Measurements from ENCODE around the gene ATP11C. TPM values are rescaled to one million over a fixed set of nuclear protein-coding genes. Genes with fewer than 3 reads are reported as not detected.

ATP11C gene
- total RNA-seq, 1 experiment from 2014 or later = 19.4 TPM

GRCh38 chrX:139795196-139795595, 137.7 kb downstream of the ATP11C start:
- BruUV-seq (replicated peaks) = no TSS peak
- H3K27ac ChIP-seq (ENCODE audit: low read depth, low read length) = no peak overlapping the region
- H3K79me2 ChIP-seq (ENCODE audit: insufficient read depth, low read length) = no peaks in the 10 kb centered on the region
- H3K4me1 ChIP-seq (ENCODE audit: control insufficient read depth in 1 of 2, insufficient read depth in 2 of 2, low read length in 2 of 2) = no peaks in the 10 kb centered on the region
- no peaks in the 10 kb centered on the region for H3K36me3 ChIP-seq (ENCODE audit: control insufficient read depth in 1 of 2, insufficient read depth in 2 of 2, low read length in 2 of 2)
- ChIA-PET CTCF (no interaction called here), RAD21 (ENCODE audit: low non-redundant PET in 1 of 2, low total read pairs in 2 of 2, uncharacterized antibody in 2 of 2, unreplicated experiment in 2 of 2) (no interaction called here), POLR2A (no interaction called here)
- no peak for TF ChIP-seq ATF3 (IDR thresholded peaks at IDR 0.05)
- no peak for TF ChIP-seq ZFX (IDR thresholded peaks at IDR 0.05)
- no peak for TF ChIP-seq ZNF274 (IDR thresholded peaks at IDR 0.05; ENCODE audit: low read depth, low read length)
- no peak for TF ChIP-seq POLR2A (IDR thresholded peaks at IDR 0.05; ENCODE audit: borderline replicate concordance, extremely low read depth, insufficient read depth, insufficient read length)
- TF ChIP-seq JUND (IDR thresholded peaks at IDR 0.05) = no peak
- no peak for TF ChIP-seq YY1 (IDR thresholded peaks at IDR 0.05; ENCODE audit: extremely low read depth, insufficient replicate concordance, low read depth, low read length)
- TF ChIP-seq ELF1 (IDR thresholded peaks at IDR 0.05; ENCODE audit: borderline replicate concordance, low read depth) = no peak
- TF ChIP-seq REST (IDR thresholded peaks at IDR 0.05; ENCODE audit: low read depth) = no peak
- no peak for TF ChIP-seq CEBPB (IDR thresholded peaks at IDR 0.05; ENCODE audit: low read depth)
- TF ChIP-seq SIN3A (IDR thresholded peaks at IDR 0.05; ENCODE audit: low read depth) = no peak
- TF ChIP-seq MAX (IDR thresholded peaks at IDR 0.05) = no peak
- TF ChIP-seq ZBTB33 (IDR thresholded peaks at IDR 0.05; ENCODE audit: extremely low read depth, insufficient replicate concordance, low read length) = no peak
- TF ChIP-seq SRF (IDR thresholded peaks at IDR 0.05; ENCODE audit: low read depth) = no peak
- no peak for TF ChIP-seq EGR1 (IDR thresholded peaks at IDR 0.05; ENCODE audit: low read depth)
- no peak for TF ChIP-seq CTCF (IDR thresholded peaks at IDR 0.05 in 2 of 3, conservative IDR thresholded peaks at IDR 0.05 in 1 of 3; ENCODE audit: borderline replicate concordance in 1 of 3, insufficient read depth in 1 of 3, low read depth in 2 of 3, low read length in 2 of 3)
- no peak overlapping the region for H2AFZ ChIP-seq (ENCODE audit: low read depth, low read length, poor library complexity, severe bottlenecking)
- no peak overlapping the region for H3K4me3 ChIP-seq (replicated peaks in 1 of 2; ENCODE audit: low read depth in 1 of 2, low read length in 2 of 2)
- H3K27me3 ChIP-seq (ENCODE audit: insufficient read depth, low read length) = no peaks in the 10 kb centered on the region
- H3K9me2 ChIP-seq (ENCODE audit: insufficient read depth) = no peaks in the 10 kb centered on the region
- H4K20me1 ChIP-seq (ENCODE audit: insufficient read depth) = no peaks in the 10 kb centered on the region
- H3K9me3 ChIP-seq (ENCODE audit: control insufficient read depth in 1 of 2, insufficient read depth in 1 of 2, low read depth in 1 of 2, low read length in 2 of 2) = no peaks in the 10 kb centered on the region
- ATAC-seq (no peak), DNase-seq (ENCODE audit: low read depth, low spot score) (no peak)
- intact Hi-C loops (cut with micrococcal nuclease) = no loop called here
- no peak overlapping the region for H3K9ac ChIP-seq (ENCODE audit: low read length)
- H3K4me2 ChIP-seq (ENCODE audit: low read length) = no peak overlapping the region

Measured in HCT116 (cell line).